GM12891 (cell line): ENCODE measurements around the gene WDPCP.

Experiments
- PAX5 ChIP-seq: IDR thresholded peaks from 2 replicates; pipeline ENCODE4 v1.6.1; 2011; ENCODE audit warnings: low read length, moderate library complexity, mild to moderate bottlenecking; ENCODE audit not compliant: insufficient read depth, severe bottlenecking
- POLR2A ChIP-seq: IDR thresholded peaks from 2 replicates; pipeline ENCODE4 v1.6.1; 2011; ENCODE audit warnings: low read depth, low read length, control low read depth
- POLR2AphosphoS5 ChIP-seq: IDR thresholded peaks from 2 replicates; pipeline ENCODE4 v1.6.1; 2011; ENCODE audit warnings: low read depth, low read length, control low read depth
- SPI1 ChIP-seq: IDR thresholded peaks from 2 replicates; pipeline ENCODE4 v1.6.1; 2011; ENCODE audit warnings: low read depth, low read length, control low read depth
- TAF1 ChIP-seq: IDR thresholded peaks from 2 replicates; pipeline ENCODE4 v1.6.1; 2011; ENCODE audit warnings: low read depth, low read length, control low read depth

- TF ChIP-seq TAF1 (no peak), POLR2A (no peak), POLR2AphosphoS5 (no peak), SPI1 (no peak), PAX5 (no peak)
These were observed 103.4 kb downstream of the WDPCP start for GRCh38 chr2:63484901-63485300.
